Keratinocyte (primary cell): ENCODE data around the gene PRKD1.

Experiments
- EZH2 ChIP-seq: IDR thresholded peaks from one replicate; pipeline ENCODE4 v1.6.1; 2012; ENCODE audit warnings: inconsistent platforms, mild to moderate bottlenecking, low read length, moderate library complexity
- TF ChIP-seq, protein P1 (sequence below), 3 experiments: IDR thresholded peaks in 1 of 3; conservative IDR thresholded peaks in 1 of 3; optimal IDR thresholded peaks in 1 of 3; 2 replicates in 2 of 3; 3 replicates in 1 of 3; pipeline versions ENCODE3 to v1.5.1; 2011; ENCODE audit warnings: low read length in 3 of 3, mild to moderate bottlenecking in 3 of 3, moderate library complexity in 2 of 3, control low read depth in 1 of 3, inconsistent platforms in 1 of 3; ENCODE audit not compliant: insufficient read depth in 2 of 3; ENCODE audit errors: extremely low read depth in 1 of 3

DNA sequence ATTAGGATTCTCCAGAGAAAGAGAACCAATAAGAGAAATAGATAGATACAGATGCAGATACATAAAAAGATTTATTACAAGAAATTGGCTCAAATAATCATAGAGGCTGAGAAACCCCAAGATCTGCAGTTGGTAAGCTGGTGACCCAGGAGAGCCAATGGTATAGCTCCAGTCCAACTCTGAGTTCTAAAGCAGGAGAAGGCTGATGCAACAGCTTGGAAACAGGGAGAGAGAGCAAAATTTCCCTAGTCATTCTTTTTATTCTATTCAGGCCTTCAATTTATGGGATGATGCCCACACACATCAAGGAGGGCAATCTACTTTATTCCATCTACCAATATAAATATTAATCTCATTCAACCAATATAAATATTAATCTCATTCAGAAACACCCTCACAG, 218.2 kb downstream of the PRKD1 start:
- TF ChIP-seq, protein P1, sequence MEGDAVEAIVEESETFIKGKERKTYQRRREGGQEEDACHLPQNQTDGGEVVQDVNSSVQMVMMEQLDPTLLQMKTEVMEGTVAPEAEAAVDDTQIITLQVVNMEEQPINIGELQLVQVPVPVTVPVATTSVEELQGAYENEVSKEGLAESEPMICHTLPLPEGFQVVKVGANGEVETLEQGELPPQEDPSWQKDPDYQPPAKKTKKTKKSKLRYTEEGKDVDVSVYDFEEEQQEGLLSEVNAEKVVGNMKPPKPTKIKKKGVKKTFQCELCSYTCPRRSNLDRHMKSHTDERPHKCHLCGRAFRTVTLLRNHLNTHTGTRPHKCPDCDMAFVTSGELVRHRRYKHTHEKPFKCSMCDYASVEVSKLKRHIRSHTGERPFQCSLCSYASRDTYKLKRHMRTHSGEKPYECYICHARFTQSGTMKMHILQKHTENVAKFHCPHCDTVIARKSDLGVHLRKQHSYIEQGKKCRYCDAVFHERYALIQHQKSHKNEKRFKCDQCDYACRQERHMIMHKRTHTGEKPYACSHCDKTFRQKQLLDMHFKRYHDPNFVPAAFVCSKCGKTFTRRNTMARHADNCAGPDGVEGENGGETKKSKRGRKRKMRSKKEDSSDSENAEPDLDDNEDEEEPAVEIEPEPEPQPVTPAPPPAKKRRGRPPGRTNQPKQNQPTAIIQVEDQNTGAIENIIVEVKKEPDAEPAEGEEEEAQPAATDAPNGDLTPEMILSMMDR (optimal IDR thresholded peaks at IDR 0.05 in 1 of 3, IDR thresholded peaks at IDR 0.05 in 1 of 3, conservative IDR thresholded peaks at IDR 0.05 in 1 of 3; ENCODE audit: extremely low read depth in 1 of 3, insufficient read depth in 2 of 3, low read length in 3 of 3) = no peak
- TF ChIP-seq EZH2 = no peak
